ENCODE data around the gene RNU5B-1. TPM values are rescaled to one million over a fixed set of nuclear protein-coding genes. Genes with fewer than 3 reads are reported as not detected.

The RNU5B-1 gene
- polyA plus RNA-seq, 1 of the 3 experiments (the other 2 are of a cell fraction), result not detected

DNA sequence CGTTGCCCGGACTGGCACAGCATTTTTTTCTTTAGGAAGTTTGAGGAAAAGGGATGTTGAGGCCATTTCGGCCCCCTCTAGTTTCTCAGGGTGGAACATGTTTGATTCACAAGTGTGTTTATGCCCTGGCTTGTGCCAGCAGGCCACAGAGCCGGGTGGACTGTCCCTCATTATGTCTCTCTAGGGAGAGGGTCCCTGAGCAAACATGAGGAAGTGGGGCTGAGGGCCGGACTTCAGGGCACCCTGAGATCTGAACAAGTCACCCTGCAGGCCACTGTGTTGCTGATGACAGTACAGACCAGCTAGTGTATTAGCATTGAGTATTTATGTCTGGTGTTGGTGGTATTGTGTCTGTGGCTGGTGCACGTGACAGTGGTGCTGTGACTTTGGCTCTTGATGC lies 34.9 kb downstream of the RNU5B-1 start:
- no peaks in the 10 kb centered on the region for H3K36me3 ChIP-seq (replicated peaks in 1 of 2; ENCODE audit: control insufficient read depth in 1 of 2, insufficient read depth in 2 of 2, low read length in 1 of 2)
- ChIA-PET POLR2A (interaction anchor here (0.6 kb wide), 1 partner anchor 35 kb away, joined by 3 read pairs; the partner anchor contains the start of gene RNU5B-1), CTCF (interaction anchor here (1.2 to 7.7 kb wide), 4 partner anchors 12 to 61 kb away, joined by 3 to 57 read pairs (median 6); no protein-coding TSS in a partner anchor)
- no peak overlapping the region for H2AFZ ChIP-seq (ENCODE audit: low read depth)
- no peaks in the 10 kb centered on the region for H4K20me1 ChIP-seq (ENCODE audit: insufficient read depth)
- H3K4me1 ChIP-seq (ENCODE audit: control insufficient read depth in 1 of 2, insufficient read depth in 2 of 2, low read depth in 1 of 2, low read length in 1 of 2), result peaks cover 0 to 39% of the 10 kb centered on the region in 2 experiments; a peak in 1 of 4 replicates
- H3F3A ChIP-seq (replicated peaks; ENCODE audit: insufficient read depth), result no peaks in the 10 kb centered on the region
- H3K9me2 ChIP-seq, result no peaks in the 10 kb centered on the region
- H3K27ac ChIP-seq (ENCODE audit: low read depth in 2 of 2, low read length in 1 of 2), result no peak overlapping the region
- WGBS (ENCODE audit: low lambda C conversion rate), result 63% methylated on average over 6 of the region's 6 CpGs
- no peak overlapping the region for H3K4me2 ChIP-seq
- H3K4me3 ChIP-seq (ENCODE audit: low read depth in 2 of 2, low read length in 1 of 2), result no peak overlapping the region
- TF ChIP-seq FOXM1 (IDR thresholded peaks at IDR 0.05; ENCODE audit: low read depth), result no peak
- TF ChIP-seq EZH2phosphoT487 (IDR thresholded peaks at IDR 0.05; ENCODE audit: borderline replicate concordance, low read depth), result no peak
- no peak for TF ChIP-seq SMC3 (IDR thresholded peaks at IDR 0.05; ENCODE audit: low read depth, low read length)
- no peak for TF ChIP-seq NFIC (IDR thresholded peaks at IDR 0.05; ENCODE audit: borderline replicate concordance)
- no peak for TF ChIP-seq RCOR1 (IDR thresholded peaks at IDR 0.05; ENCODE audit: low read length)
- no peak for TF ChIP-seq GATA2 (CRISPR knock-in tag; IDR thresholded peaks at IDR 0.05)
- no peak for TF ChIP-seq RXRA (IDR thresholded peaks at IDR 0.05; ENCODE audit: borderline replicate concordance, low read depth)
- no peak for TF ChIP-seq SIN3A (IDR thresholded peaks at IDR 0.05; ENCODE audit: borderline replicate concordance, low read depth, low read length)
- TF ChIP-seq RAD21 (IDR thresholded peaks at IDR 0.05; ENCODE audit: low read length), result no peak
- TF ChIP-seq EP300 (IDR thresholded peaks at IDR 0.05; ENCODE audit: borderline replicate concordance in 1 of 2, low read depth in 1 of 2, low read length in 1 of 2), result no peak
- no peak for TF ChIP-seq TAF1 (IDR thresholded peaks at IDR 0.05; ENCODE audit: borderline replicate concordance, low read depth, low read length)
- TF ChIP-seq, protein P1, sequence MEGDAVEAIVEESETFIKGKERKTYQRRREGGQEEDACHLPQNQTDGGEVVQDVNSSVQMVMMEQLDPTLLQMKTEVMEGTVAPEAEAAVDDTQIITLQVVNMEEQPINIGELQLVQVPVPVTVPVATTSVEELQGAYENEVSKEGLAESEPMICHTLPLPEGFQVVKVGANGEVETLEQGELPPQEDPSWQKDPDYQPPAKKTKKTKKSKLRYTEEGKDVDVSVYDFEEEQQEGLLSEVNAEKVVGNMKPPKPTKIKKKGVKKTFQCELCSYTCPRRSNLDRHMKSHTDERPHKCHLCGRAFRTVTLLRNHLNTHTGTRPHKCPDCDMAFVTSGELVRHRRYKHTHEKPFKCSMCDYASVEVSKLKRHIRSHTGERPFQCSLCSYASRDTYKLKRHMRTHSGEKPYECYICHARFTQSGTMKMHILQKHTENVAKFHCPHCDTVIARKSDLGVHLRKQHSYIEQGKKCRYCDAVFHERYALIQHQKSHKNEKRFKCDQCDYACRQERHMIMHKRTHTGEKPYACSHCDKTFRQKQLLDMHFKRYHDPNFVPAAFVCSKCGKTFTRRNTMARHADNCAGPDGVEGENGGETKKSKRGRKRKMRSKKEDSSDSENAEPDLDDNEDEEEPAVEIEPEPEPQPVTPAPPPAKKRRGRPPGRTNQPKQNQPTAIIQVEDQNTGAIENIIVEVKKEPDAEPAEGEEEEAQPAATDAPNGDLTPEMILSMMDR (IDR thresholded peaks at IDR 0.05), result no peak
- H3K27me3 ChIP-seq (ENCODE audit: insufficient read depth), result no peaks in the 10 kb centered on the region
- peak; percentile 5 for DNase-seq
- H3K79me2 ChIP-seq (ENCODE audit: insufficient read depth), result no peaks in the 10 kb centered on the region
- H3K9ac ChIP-seq, result no peak overlapping the region
- H3K9me3 ChIP-seq, result no peaks in the 10 kb centered on the region

DNA sequence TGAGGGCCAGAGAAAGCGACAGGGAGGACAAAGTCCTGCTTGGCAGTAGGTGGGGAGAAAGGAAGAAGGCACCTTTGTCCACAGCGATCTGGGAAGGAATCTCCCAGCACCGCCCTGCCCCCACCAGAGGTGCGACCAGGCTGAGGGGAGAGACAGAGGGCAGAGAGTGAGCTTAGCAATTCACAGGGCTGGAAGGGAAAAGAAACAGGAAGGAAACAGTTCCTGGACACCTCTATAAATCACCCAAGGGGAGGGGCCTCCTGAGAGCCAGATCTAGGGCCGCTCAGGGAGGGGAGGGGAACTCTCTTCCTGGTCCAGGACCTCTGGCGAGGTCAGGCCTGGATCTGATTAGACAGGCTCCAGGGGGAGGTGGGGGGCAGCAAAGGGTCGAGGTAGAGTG lies 35.4 kb downstream of the RNU5B-1 start:
- ChIA-PET POLR2A (no interaction called here), CTCF (interaction anchor here (1.2 to 7.7 kb wide), 5 partner anchors 13 to 61 kb away, joined by 3 to 57 read pairs (median 5); no protein-coding TSS in a partner anchor)
- DNase-seq, result peak; percentile 55
- H3K79me2 ChIP-seq (ENCODE audit: insufficient read depth), result no peaks in the 10 kb centered on the region
- no peak overlapping the region for H3K9ac ChIP-seq
- no peaks in the 10 kb centered on the region for H3K9me2 ChIP-seq
- no peak overlapping the region for H2AFZ ChIP-seq (ENCODE audit: low read depth)
- TF ChIP-seq, protein P2, sequence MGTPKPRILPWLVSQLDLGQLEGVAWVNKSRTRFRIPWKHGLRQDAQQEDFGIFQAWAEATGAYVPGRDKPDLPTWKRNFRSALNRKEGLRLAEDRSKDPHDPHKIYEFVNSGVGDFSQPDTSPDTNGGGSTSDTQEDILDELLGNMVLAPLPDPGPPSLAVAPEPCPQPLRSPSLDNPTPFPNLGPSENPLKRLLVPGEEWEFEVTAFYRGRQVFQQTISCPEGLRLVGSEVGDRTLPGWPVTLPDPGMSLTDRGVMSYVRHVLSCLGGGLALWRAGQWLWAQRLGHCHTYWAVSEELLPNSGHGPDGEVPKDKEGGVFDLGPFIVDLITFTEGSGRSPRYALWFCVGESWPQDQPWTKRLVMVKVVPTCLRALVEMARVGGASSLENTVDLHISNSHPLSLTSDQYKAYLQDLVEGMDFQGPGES (IDR thresholded peaks at IDR 0.05; ENCODE audit: low read depth, low read length), result no peak
- TF ChIP-seq, protein P3, sequence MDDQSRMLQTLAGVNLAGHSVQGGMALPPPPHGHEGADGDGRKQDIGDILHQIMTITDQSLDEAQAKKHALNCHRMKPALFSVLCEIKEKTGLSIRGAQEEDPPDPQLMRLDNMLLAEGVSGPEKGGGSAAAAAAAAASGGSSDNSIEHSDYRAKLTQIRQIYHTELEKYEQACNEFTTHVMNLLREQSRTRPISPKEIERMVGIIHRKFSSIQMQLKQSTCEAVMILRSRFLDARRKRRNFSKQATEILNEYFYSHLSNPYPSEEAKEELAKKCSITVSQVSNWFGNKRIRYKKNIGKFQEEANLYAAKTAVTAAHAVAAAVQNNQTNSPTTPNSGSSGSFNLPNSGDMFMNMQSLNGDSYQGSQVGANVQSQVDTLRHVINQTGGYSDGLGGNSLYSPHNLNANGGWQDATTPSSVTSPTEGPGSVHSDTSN (IDR thresholded peaks at IDR 0.05), result no peak
- TF ChIP-seq POLR2AphosphoS5 (IDR thresholded peaks at IDR 0.05; ENCODE audit: low read depth, low read length) (no peak), YY1 (IDR thresholded peaks at IDR 0.05; ENCODE audit: low read depth) (no peak), GABPA (IDR thresholded peaks at IDR 0.05; ENCODE audit: low read depth) (no peak), FOXJ3 (CRISPR knock-in tag; IDR thresholded peaks at IDR 0.05) (no peak)
- TF ChIP-seq, protein P4, sequence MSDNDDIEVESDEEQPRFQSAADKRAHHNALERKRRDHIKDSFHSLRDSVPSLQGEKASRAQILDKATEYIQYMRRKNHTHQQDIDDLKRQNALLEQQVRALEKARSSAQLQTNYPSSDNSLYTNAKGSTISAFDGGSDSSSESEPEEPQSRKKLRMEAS (IDR thresholded peaks at IDR 0.05; ENCODE audit: low read depth), result no peak
- H3K4me1 ChIP-seq (ENCODE audit: control insufficient read depth in 1 of 2, insufficient read depth in 2 of 2, low read depth in 1 of 2, low read length in 1 of 2), result peaks cover 0 to 37% of the 10 kb centered on the region in 2 experiments; a peak in 1 of 4 replicates
- H3K4me2 ChIP-seq, result no peak overlapping the region
- H3F3A ChIP-seq (replicated peaks; ENCODE audit: insufficient read depth), result no peaks in the 10 kb centered on the region
- WGBS (ENCODE audit: low lambda C conversion rate), result 67% methylated on average over 7 of the region's 7 CpGs
- H3K4me3 ChIP-seq (ENCODE audit: low read depth in 2 of 2, low read length in 1 of 2), result no peak overlapping the region
- no peaks in the 10 kb centered on the region for H3K27me3 ChIP-seq (ENCODE audit: insufficient read depth)
- no peaks in the 10 kb centered on the region for H3K9me3 ChIP-seq
- H3K36me3 ChIP-seq (replicated peaks in 1 of 2; ENCODE audit: control insufficient read depth in 1 of 2, insufficient read depth in 2 of 2, low read length in 1 of 2), result no peaks in the 10 kb centered on the region
- H4K20me1 ChIP-seq (ENCODE audit: insufficient read depth), result no peaks in the 10 kb centered on the region
- no peak overlapping the region for H3K27ac ChIP-seq (ENCODE audit: low read depth in 2 of 2, low read length in 1 of 2)

Measured in SK-N-SH (cell line).